ENCODE results near the gene CST7. TPM values are rescaled to one million over a fixed set of nuclear protein-coding genes. Genes with fewer than 3 reads are reported as not detected.
A peak's percentile ranks its signal among the peaks of the same experiment; 100 is the strongest.

The CST7 gene
- total RNA-seq, 2 donors from 2014 or later, result 77.8 to 129 TPM

GRCh38 chr20:24981790-24982189, 32.7 kb downstream of the CST7 start:
- peak overlapping the region; percentile 61 for H3K4me3 Mint-ChIP-seq

DNA sequence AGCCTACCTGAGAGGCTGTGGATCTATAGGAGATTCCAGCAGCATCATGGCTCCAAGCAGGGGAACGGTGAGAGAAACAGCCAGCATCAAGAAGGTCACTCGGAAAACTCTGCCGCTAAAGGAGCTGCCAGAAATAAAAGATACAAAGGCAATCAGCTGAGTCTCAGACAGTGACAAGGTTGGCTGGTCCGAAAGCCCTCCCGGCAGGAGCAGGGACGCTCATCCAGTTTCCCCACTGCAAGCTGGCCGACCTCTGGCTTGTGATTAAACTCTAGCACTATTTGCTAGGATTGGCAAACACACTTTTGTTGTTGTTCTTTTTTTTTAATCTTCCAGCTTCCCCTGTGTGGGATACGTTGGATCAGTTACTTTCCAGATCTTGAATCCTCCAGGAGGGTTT, 34.8 kb downstream of the CST7 start:
- H3K4me1 Mint-ChIP-seq (ENCODE audit: low read depth in 2 of 2), result peaks cover 92% of the 10 kb centered on the region in 2 donors
- peaks cover 3% of the 10 kb centered on the region for H3K9me3 Mint-ChIP-seq
- H3K27ac Mint-ChIP-seq, result peak overlapping the region; percentile 78 to 96
- no peak for ATAC-seq
- H3K36me3 Mint-ChIP-seq, result peaks cover 23% of the 10 kb centered on the region
- no peak for DNase-seq (ENCODE audit: low spot score)
- H3K27me3 Mint-ChIP-seq, result no peaks in the 10 kb centered on the region
- peak overlapping the region; percentile 72 for H3K4me3 Mint-ChIP-seq

More at GRCh38 chr20:24981790-24982189, 32.7 kb downstream of the CST7 start:
- DNase-seq (ENCODE audit: low spot score) (no peak), ATAC-seq (peak; percentile 76 to 86)
- H3K27me3 Mint-ChIP-seq, result no peaks in the 10 kb centered on the region
- peaks cover 3% of the 10 kb centered on the region for H3K9me3 Mint-ChIP-seq
- H3K4me1 Mint-ChIP-seq (ENCODE audit: low read depth in 2 of 2), result peaks cover 88% of the 10 kb centered on the region in 2 donors
- peaks cover 33% of the 10 kb centered on the region for H3K36me3 Mint-ChIP-seq
- peak overlapping the region; percentile 78 to 96 for H3K27ac Mint-ChIP-seq

- H3K27ac Mint-ChIP-seq, result peak overlapping the region; percentile 78 to 96
- peaks cover 87 to 89% of the 10 kb centered on the region in 2 donors for H3K4me1 Mint-ChIP-seq (ENCODE audit: low read depth in 2 of 2)
- ATAC-seq, result no peak
- H3K9me3 Mint-ChIP-seq, result peaks cover under 1% of the 10 kb centered on the region
- no peaks in the 10 kb centered on the region for H3K27me3 Mint-ChIP-seq
- no peak for DNase-seq (ENCODE audit: low spot score)
- H3K36me3 Mint-ChIP-seq, result peaks cover 24% of the 10 kb centered on the region
- peak overlapping the region; percentile 72 for H3K4me3 Mint-ChIP-seq
Observed at GRCh38 chr20:24984961-24985640, 36.0 kb downstream of the CST7 start.

GRCh38 chr20:24985802-24986201, 36.7 kb downstream of the CST7 start:
- DNase-seq (ENCODE audit: low spot score), result no peak
- peaks cover 26% of the 10 kb centered on the region for H3K36me3 Mint-ChIP-seq
- peak overlapping the region; percentile 72 for H3K4me3 Mint-ChIP-seq
- H3K4me1 Mint-ChIP-seq (ENCODE audit: low read depth in 2 of 2), result peaks cover 87 to 89% of the 10 kb centered on the region in 2 donors
- no peak for ATAC-seq
- no peaks in the 10 kb centered on the region for H3K27me3 Mint-ChIP-seq
- no peaks in the 10 kb centered on the region for H3K9me3 Mint-ChIP-seq
- H3K27ac Mint-ChIP-seq, result peak overlapping the region; percentile 78 to 96

- peak overlapping the region; percentile 78 to 96 for H3K27ac Mint-ChIP-seq
- H3K9me3 Mint-ChIP-seq, result no peaks in the 10 kb centered on the region
- H3K4me3 Mint-ChIP-seq, result peak overlapping the region; percentile 91
Observed at GRCh38 chr20:24986436-24987015, 37.5 kb downstream of the CST7 start.

GRCh38 chr20:24987244-24987643, 38.2 kb downstream of the CST7 start:
- ATAC-seq, result peak; percentile 21 to 65
- peaks cover 34% of the 10 kb centered on the region for H3K36me3 Mint-ChIP-seq

More at GRCh38 chr20:24986436-24987015, 37.5 kb downstream of the CST7 start:
- DNase-seq (ENCODE audit: low spot score), result no peak
- Mint-ChIP-seq H3K36me3 (peaks cover 31% of the 10 kb centered on the region), H3K27me3 (no peaks in the 10 kb centered on the region), H3K4me1 (ENCODE audit: low read depth in 2 of 2) (peaks cover 87 to 89% of the 10 kb centered on the region in 2 donors)
- no peak for ATAC-seq

GRCh38 chr20:24987873-24988835, 39.1 kb downstream of the CST7 start:
- Mint-ChIP-seq H3K4me1 (ENCODE audit: low read depth in 2 of 2) (peaks cover 73 to 78% of the 10 kb centered on the region in 2 donors), H3K27ac (peak overlapping the region; percentile 74 to 96), H3K9me3 (no peaks in the 10 kb centered on the region), H3K4me3 (peak overlapping the region; percentile 91), H3K36me3 (peaks cover 31% of the 10 kb centered on the region), H3K27me3 (no peaks in the 10 kb centered on the region)
- ATAC-seq (no peak), DNase-seq (ENCODE audit: low spot score) (no peak)

More at GRCh38 chr20:24987244-24987643, 38.2 kb downstream of the CST7 start:
- Mint-ChIP-seq H3K27me3 (no peaks in the 10 kb centered on the region), H3K4me3 (peak overlapping the region; percentile 91), H3K4me1 (ENCODE audit: low read depth in 2 of 2) (peaks cover 81 to 87% of the 10 kb centered on the region in 2 donors), H3K9me3 (no peaks in the 10 kb centered on the region), H3K27ac (peak overlapping the region; percentile 74 to 96)
- no peak for DNase-seq (ENCODE audit: low spot score)

- DNase-seq (ENCODE audit: low spot score), result no peak
- no peaks in the 10 kb centered on the region for H3K27me3 Mint-ChIP-seq
- ATAC-seq, result no peak
- no peaks in the 10 kb centered on the region for H3K9me3 Mint-ChIP-seq
- H3K27ac Mint-ChIP-seq, result peak overlapping the region; percentile 74 to 96
- peaks cover 69 to 81% of the 10 kb centered on the region in 2 donors for H3K4me1 Mint-ChIP-seq (ENCODE audit: low read depth in 2 of 2)
- H3K36me3 Mint-ChIP-seq, result peaks cover 31% of the 10 kb centered on the region
- peak overlapping the region; percentile 91 for H3K4me3 Mint-ChIP-seq
Observed at GRCh38 chr20:24989162-24989561, 40.1 kb downstream of the CST7 start.

- ATAC-seq (no peak), DNase-seq (ENCODE audit: low spot score) (no peak)
- peaks cover 62 to 76% of the 10 kb centered on the region in 2 donors for H3K4me1 Mint-ChIP-seq (ENCODE audit: low read depth in 2 of 2)
- no peaks in the 10 kb centered on the region for H3K27me3 Mint-ChIP-seq
- peak overlapping the region; percentile 74 to 96 for H3K27ac Mint-ChIP-seq
- H3K9me3 Mint-ChIP-seq, result no peaks in the 10 kb centered on the region
- peak overlapping the region; percentile 91 for H3K4me3 Mint-ChIP-seq
- peaks cover 26% of the 10 kb centered on the region for H3K36me3 Mint-ChIP-seq
Observed at GRCh38 chr20:24990810-24991252, 41.8 kb downstream of the CST7 start.

DNA sequence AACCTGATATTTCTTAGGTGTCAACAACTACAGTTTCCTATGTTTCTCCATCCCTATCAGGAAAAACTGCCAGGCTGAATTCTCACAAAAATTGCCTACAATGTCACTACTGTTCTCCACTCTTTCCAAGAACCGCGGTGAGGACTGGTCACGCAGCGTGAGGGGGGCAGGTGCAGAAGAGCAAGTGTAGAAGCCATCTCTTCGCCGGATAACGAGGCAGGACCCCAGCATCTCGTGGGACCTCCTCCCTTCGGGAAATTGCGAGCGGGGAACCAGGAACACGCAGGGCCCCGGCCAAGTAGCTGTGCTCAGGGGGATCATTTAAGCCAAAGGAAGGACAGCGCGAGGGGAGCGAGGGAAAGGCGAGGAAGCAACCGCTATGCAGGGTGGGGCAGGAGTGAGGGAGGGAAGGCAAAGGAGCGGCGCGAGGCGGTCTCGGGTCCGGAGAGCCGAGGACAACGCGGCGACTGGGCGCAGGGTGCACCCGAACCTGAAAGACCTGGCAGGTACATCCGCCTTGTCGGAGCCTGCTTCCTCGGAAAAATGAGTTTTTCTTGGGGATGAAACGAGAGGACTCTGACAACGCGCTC, 42.9 kb downstream of the CST7 start:
- ATAC-seq (peak; percentile 2 to 26), DNase-seq (ENCODE audit: low spot score) (no peak)
- H3K27me3 Mint-ChIP-seq, result no peaks in the 10 kb centered on the region
- no peaks in the 10 kb centered on the region for H3K9me3 Mint-ChIP-seq
- H3K27ac Mint-ChIP-seq, result peak overlapping the region; percentile 74 to 96
- H3K4me1 Mint-ChIP-seq (ENCODE audit: low read depth in 2 of 2), result peaks cover 52 to 68% of the 10 kb centered on the region in 2 donors
- peaks cover 26% of the 10 kb centered on the region for H3K36me3 Mint-ChIP-seq
- H3K4me3 Mint-ChIP-seq, result peak overlapping the region; percentile 91

DNA sequence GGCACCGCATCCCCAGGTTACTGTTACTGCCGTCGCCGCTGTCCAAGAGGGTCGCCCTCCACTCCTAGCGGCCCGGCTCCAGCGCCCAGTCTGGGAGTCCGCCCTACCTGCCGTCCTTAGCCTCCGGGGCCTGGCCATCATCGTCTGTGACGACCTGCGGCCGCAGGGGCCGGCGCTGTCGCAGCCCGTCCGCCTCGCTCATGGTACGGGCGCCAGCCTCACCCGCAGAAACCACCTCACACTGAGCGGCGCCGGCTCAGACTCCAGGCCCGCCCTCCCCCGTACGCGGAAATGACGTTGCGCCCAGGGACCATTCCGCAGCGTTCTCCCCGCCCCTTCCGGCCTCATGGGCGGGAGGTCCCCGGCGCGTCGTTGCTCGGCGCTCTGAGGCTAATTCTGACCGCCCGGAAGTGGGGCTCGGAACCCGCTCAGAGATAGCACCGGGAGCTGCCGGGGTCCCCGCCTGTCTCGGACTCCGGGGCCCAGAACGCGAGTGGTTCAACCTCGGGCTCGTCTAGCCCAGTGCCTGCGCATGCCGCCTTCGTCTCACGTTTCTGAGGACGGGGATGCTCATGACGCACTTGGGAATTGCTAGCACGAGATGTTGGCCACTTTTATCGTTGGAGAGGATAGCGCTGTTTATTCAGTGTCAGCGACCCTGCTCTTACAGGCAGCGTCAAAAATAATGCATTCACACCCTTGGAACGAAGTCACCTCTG, 43.6 kb downstream of the CST7 start, which contains the start of gene APMAP:
Gene APMAP (minus strand): TSS at position 265 of the 719 bp plus-strand sequence. CDS start 63 bp downstream, at position 202.
- peaks cover 46 to 62% of the 10 kb centered on the region in 2 donors for H3K4me1 Mint-ChIP-seq (ENCODE audit: low read depth in 2 of 2)

GRCh38 chr20:24993337-24994185, 44.5 kb downstream of the CST7 start:
- H3K36me3 Mint-ChIP-seq, result peaks cover 25% of the 10 kb centered on the region
- DNase-seq (ENCODE audit: low spot score), result no peak
- ATAC-seq, result no peak
- H3K4me3 Mint-ChIP-seq, result peak overlapping the region; percentile 91
- H3K9me3 Mint-ChIP-seq, result no peaks in the 10 kb centered on the region
- H3K27me3 Mint-ChIP-seq, result no peaks in the 10 kb centered on the region
- H3K4me1 Mint-ChIP-seq (ENCODE audit: low read depth in 2 of 2), result peaks cover 37 to 52% of the 10 kb centered on the region in 2 donors
- peak overlapping the region; percentile 74 to 96 for H3K27ac Mint-ChIP-seq

More for the DNA sequence above, 43.6 kb downstream of the CST7 start, which contains the start of gene APMAP:
- Mint-ChIP-seq H3K27me3 (no peaks in the 10 kb centered on the region), H3K9me3 (no peaks in the 10 kb centered on the region), H3K4me3 (peak within 1 kb of the TSS; percentile 91), H3K36me3 (peaks cover 26% of the 10 kb centered on the region), H3K27ac (peak within 1 kb of the TSS; percentile 74 to 96)
- ATAC-seq (peak; percentile 97 to 98), DNase-seq (ENCODE audit: low spot score) (peak; percentile 98)

Measured in natural killer cell treated with Interleukin-12 subunit alpha and Interleukin-12 subunit beta and Interleukin-15 and Interleukin-18, amount 100 ng/mL, for 72 hours (primary cell).